A673 (cell line): ENCODE measurements around the gene ZNF296. TPM values are rescaled to one million over a fixed set of nuclear protein-coding genes. Genes with fewer than 3 reads are reported as not detected.

Source experiments
- BruUV-seq: library from RNA; stranded (reverse); fragments of 400-500 nt; replicated peaks from 2 replicates; lab custom pipeline; 2021; lab: Mats Ljungman, UMichigan
- CTCF ChIA-PET: fragments of 300-600 bp; sonication (Branson Sonifier 250); formaldehyde crosslinking; loops from one replicate; lab custom pipeline; 2022; ENCODE audit warnings: antibody characterized with exemption; lab: Charles Lee
- POLR2A ChIA-PET: fragments of 300-600 bp; sonication (Branson Sonifier 250); formaldehyde crosslinking; loops from one replicate; lab custom pipeline; 2022; ENCODE audit warnings: antibody characterized with exemption; ENCODE audit not compliant: low non-redundant PET; lab: Charles Lee
- DNase-seq: peaks from one replicate; pipeline ENCODE4 v3.0.0-alpha.2; 2015; ENCODE audit warnings: low spot score
- H3K27ac ChIP-seq: fragments of 200-600 bp; sonication (generic); 2 replicates; pipeline ENCODE4 v1.5.1; 2016; ENCODE audit warnings: mixed run types, low read depth, mild to moderate bottlenecking, mixed read lengths, antibody characterized with exemption, low read length; ENCODE audit not compliant: poor library complexity, severe bottlenecking
- H3K27me3 ChIP-seq: fragments of 200-600 bp; sonication (generic); replicated peaks from 2 replicates; pipeline ENCODE4 v1.6.1; 2017; ENCODE audit warnings: mixed run types, low read depth, mild to moderate bottlenecking, mixed read lengths, antibody characterized with exemption, low read length; ENCODE audit not compliant: insufficient read depth, poor library complexity
- H3K36me3 ChIP-seq: fragments of 200-600 bp; sonication (generic); 2 replicates; pipeline ENCODE4 v1.6.1; 2016; ENCODE audit warnings: mixed run types, mild to moderate bottlenecking, mixed read lengths, antibody characterized with exemption, low read length; ENCODE audit not compliant: insufficient read depth, poor library complexity, severe bottlenecking
- H3K4me1 ChIP-seq: fragments of 200-600 bp; sonication (generic); 2 replicates; pipeline ENCODE4 v1.6.1; 2017; ENCODE audit warnings: mixed run types, mild to moderate bottlenecking, mixed read lengths, antibody characterized with exemption, low read length; ENCODE audit not compliant: insufficient read depth, poor library complexity, severe bottlenecking
- H3K4me3 ChIP-seq: fragments of 200-600 bp; sonication (generic); 2 replicates; pipeline ENCODE4 v1.5.1; 2016; ENCODE audit warnings: low read depth, mixed run types, mild to moderate bottlenecking, mixed read lengths, low read length; ENCODE audit not compliant: poor library complexity, severe bottlenecking
- H3K9me3 ChIP-seq: fragments of 200-600 bp; sonication (generic); 2 replicates; pipeline ENCODE4 v1.6.1; 2016; ENCODE audit warnings: mixed run types, low read depth, mild to moderate bottlenecking, mixed read lengths, antibody characterized with exemption, low read length; ENCODE audit not compliant: poor library complexity, severe bottlenecking
- CTCF ChIP-seq: fragments of 300-800, 200-600 bp; sonication (generic); conservative IDR thresholded peaks from 2 replicates; pipeline ENCODE4 v1.5.1; 2017; ENCODE audit warnings: low read depth, mild to moderate bottlenecking, antibody characterized with exemption, low read length, moderate library complexity, mixed read lengths
- EZH2 ChIP-seq: fragments of 200-600 bp; sonication (generic); IDR thresholded peaks from 2 replicates; pipeline ENCODE4 v1.6.1; 2017; ENCODE audit warnings: borderline replicate concordance, low read depth, mild to moderate bottlenecking, mixed read lengths, antibody characterized with exemption, low read length; ENCODE audit not compliant: poor library complexity, severe bottlenecking
- intact Hi-C: fragments of 100-400 bp; cut with micrococcal nuclease; formaldehyde crosslinking; loops from one replicate; pipeline ENCODE4 v1.10.0; 2022; ENCODE audit not compliant: unreplicated experiment
- total RNA-seq: library from RNA; stranded (reverse); gene quantifications from 2 replicates; pipeline ENCODE4 v1.2.3, GENCODE V29; 2021

ZNF296 gene
- total RNA-seq, 1 experiment from 2014 or later = 3.0 TPM

GRCh38 chr19:45021971-45022370 lies 54.3 kb downstream of the ZNF296 start:
- no peak for TF ChIP-seq CTCF
- no peak for TF ChIP-seq EZH2
- no peak overlapping the region for H3K4me3 ChIP-seq
- CTCF ChIA-PET = no interaction called here
- DNase-seq = no peak
- no peaks in the 10 kb centered on the region for H3K27me3 ChIP-seq
- no peaks in the 10 kb centered on the region for H3K9me3 ChIP-seq
- no peaks in the 10 kb centered on the region for H3K36me3 ChIP-seq
- POLR2A ChIA-PET = interaction anchor here (0.8 kb wide), 1 partner anchor 43 kb away, joined by 5 read pairs; no protein-coding TSS in a partner anchor
- BruUV-seq = no TSS peak
- intact Hi-C loops = no loop called here
- H3K27ac ChIP-seq = no peak overlapping the region
- H3K4me1 ChIP-seq = no peaks in the 10 kb centered on the region

Other genes starting within 250 kb of the ZNF296 start
- 76.7 and 83.6 TPM in 2 replicates for gene NECTIN2, start 230.2 kb downstream of the ZNF296 start, total RNA-seq
- 205 and 234 TPM in 2 replicates for gene TOMM40, start 185.2 kb downstream of the ZNF296 start, total RNA-seq
- 9.4 and 10.4 TPM in 2 replicates for gene APOE, start 170.7 kb downstream of the ZNF296 start, total RNA-seq
- 2.3 and 5.5 TPM in 2 replicates for gene APOC1, start 161.9 kb downstream of the ZNF296 start, total RNA-seq
- gene APOC4, start 134.2 kb downstream of the ZNF296 start, total RNA-seq = not detected in 2 replicates
- not detected in 2 replicates for gene APOC2, start 130.4 kb downstream of the ZNF296 start, total RNA-seq
- 135 and 138 TPM in 2 replicates for gene CLPTM1, start 121.1 kb downstream of the ZNF296 start, total RNA-seq
- gene RELB, start 75.0 kb downstream of the ZNF296 start, total RNA-seq = 11.9 and 13.1 TPM in 2 replicates
- 104 and 109 TPM in 2 replicates for gene CLASRP, start 37.4 kb downstream of the ZNF296 start, total RNA-seq
- 34.0 and 34.5 TPM in 2 replicates for gene GEMIN7, start 2.8 kb upstream of the ZNF296 start, total RNA-seq
- 33.6 and 34.0 TPM in 2 replicates for gene PPP1R37, start 16.7 kb upstream of the ZNF296 start, total RNA-seq
- gene NKPD1, start 84.5 kb upstream of the ZNF296 start, total RNA-seq = 0.30 and 0.37 TPM in 2 replicates
- gene TRAPPC6A, start 101.8 kb upstream of the ZNF296 start, total RNA-seq = 5.8 and 8.8 TPM in 2 replicates
- gene BLOC1S3, start 102.3 kb upstream of the ZNF296 start, total RNA-seq = 8.7 and 9.1 TPM in 2 replicates
- not detected in 2 replicates for gene EXOC3L2, start 168.9 kb upstream of the ZNF296 start, total RNA-seq
- gene MARK4, start 174.8 kb upstream of the ZNF296 start, total RNA-seq = 44.0 and 46.4 TPM in 2 replicates
- gene CKM, start 246.4 kb upstream of the ZNF296 start, total RNA-seq = not detected in 2 replicates